K562 (cell line): Measurements from ENCODE around the gene TMEM120B. TPM values are rescaled to one million over a fixed set of nuclear protein-coding genes. Genes with fewer than 3 reads are reported as not detected.

Experiments used
- BRCA1 ChIP-seq, 2 experiments: fragments of 450-650 bp in 1 of 2; sonication (generic) in 1 of 2; formaldehyde crosslinking in 1 of 2; IDR thresholded peaks; 2 replicates each; pipeline versions ENCODE4 v1.5.0 to v1.6.1; 2017 to 2020; ENCODE audit warnings: mild to moderate bottlenecking in 1 of 2, missing genetic modification reagents in 1 of 2
- NCOA4 ChIP-seq: fragments of 450-650 bp; IDR thresholded peaks from 2 replicates; pipeline ENCODE4 v1.6.1; 2018; ENCODE audit warnings: mild to moderate bottlenecking; ENCODE audit not compliant: partially characterized antibody
- NR3C1 ChIP-seq: sonication (generic); formaldehyde crosslinking; IDR thresholded peaks from 2 replicates; pipeline ENCODE4 v1.8.1; 2022; ENCODE audit warnings: missing genetic modification reagents
- POLR2B ChIP-seq: fragments of 450-650 bp; IDR thresholded peaks from 2 replicates; pipeline ENCODE4 v1.6.1; 2018; ENCODE audit warnings: low read depth; ENCODE audit not compliant: partially characterized antibody
- PPARD ChIP-seq: fragments of 250-450 bp; sonication (Bioruptor Pico); IDR thresholded peaks from 2 replicates; pipeline ENCODE4 v1.8.0; 2022; ENCODE audit warnings: inconsistent platforms, mild to moderate bottlenecking, moderate library complexity
- PTBP1 ChIP-seq: fragments of 200-400 bp; formaldehyde crosslinking; IDR thresholded peaks from 2 replicates; pipeline ENCODE4 v1.6.1; 2017; ENCODE audit warnings: low read depth, low read length
- PYGO2 ChIP-seq: fragments of 450-650 bp; IDR thresholded peaks from 2 replicates; pipeline ENCODE4 v1.6.1; 2016; ENCODE audit warnings: mild to moderate bottlenecking, missing genetic modification characterization, moderate library complexity, missing compliant biosample characterization
- RAD51 ChIP-seq: fragments of 450-650 bp; IDR thresholded peaks from 2 replicates; pipeline ENCODE4 v1.7.1; 2016; ENCODE audit warnings: low read depth, mild to moderate bottlenecking, borderline replicate concordance
- SIX5 ChIP-seq, 2 experiments: IDR thresholded peaks; 2 replicates each; pipeline ENCODE4 v1.6.1; 2011; ENCODE audit warnings: low read length in 2 of 2, borderline replicate concordance in 1 of 2, low read depth in 1 of 2, mild to moderate bottlenecking in 1 of 2, moderate library complexity in 1 of 2; ENCODE audit not compliant: insufficient read depth in 1 of 2
- SMARCB1 ChIP-seq: IDR thresholded peaks from 2 replicates; pipeline ENCODE4 v1.6.1; 2011; ENCODE audit warnings: improper control_type of control experiment, low read depth; ENCODE audit not compliant: insufficient read length
- TAL1 ChIP-seq: fragments of 450-650 bp; IDR thresholded peaks from 2 replicates; pipeline ENCODE4 v1.6.1; 2016; ENCODE audit warnings: mild to moderate bottlenecking
- TCF3 ChIP-seq: sonication (generic); formaldehyde crosslinking; IDR thresholded peaks from 2 replicates; pipeline ENCODE4 v1.4.0; 2020; ENCODE audit warnings: mild to moderate bottlenecking, missing genetic modification reagents
- TCF7L2 ChIP-seq: fragments of 150-350 bp; IDR thresholded peaks from 2 replicates; pipeline ENCODE4 v1.6.1; 2016; ENCODE audit warnings: low read depth, mild to moderate bottlenecking, low read length, moderate library complexity
- ZBED1 ChIP-seq: IDR thresholded peaks from 2 replicates; pipeline ENCODE4 v1.6.1; 2014
- ZC3H4 ChIP-seq: sonication (generic); formaldehyde crosslinking; IDR thresholded peaks from 2 replicates; pipeline ENCODE4 v1.9.0; 2021; ENCODE audit warnings: missing genetic modification reagents, borderline replicate concordance
- ZKSCAN8 ChIP-seq: fragments of 200-800 bp; sonication (Bioruptor generic); IDR thresholded peaks from 2 replicates; pipeline ENCODE4 v1.6.1; 2016; ENCODE audit warnings: missing genetic modification characterization, missing compliant biosample characterization
- ZNF121 ChIP-seq: sonication (generic); formaldehyde crosslinking; conservative IDR thresholded peaks from 2 replicates; pipeline ENCODE4 v1.8.0; 2022; ENCODE audit warnings: missing genetic modification reagents
- ZNF589 ChIP-seq: fragments of 200-800 bp; sonication (Bioruptor generic); IDR thresholded peaks from 2 replicates; pipeline ENCODE4 v1.6.1; 2016; ENCODE audit warnings: low read depth, missing genetic modification characterization, missing compliant biosample characterization
- ZNF778 ChIP-seq: fragments of 450-650 bp; formaldehyde crosslinking; IDR thresholded peaks from 2 replicates; pipeline ENCODE4 v1.4.0; 2020; ENCODE audit warnings: mild to moderate bottlenecking, moderate library complexity
- polyA plus RNA-seq, 8 experiments: library from polyadenylated mRNA; depleted of rRNA in 4 of 8; stranded (reverse) in 5 of 8; unstranded in 3 of 8; fragments of >200 nt; fragmentation: Nextera tagmentation in 2 of 8; fragmentation: Illumina TruSeq in 1 of 8; extraction: Ambion mirVana in 2 of 8; extraction: Trizol in 1 of 8; gene quantifications; 2 replicates each; pipeline versions ENCODE4 v1.2.1 to v1.2.3, GENCODE V29; 2011 to 2014; ENCODE audit warnings: inconsistent platforms in 1 of 8, missing spikeins in 1 of 8
- total RNA-seq, 7 experiments: library from RNA; depleted of rRNA in 6 of 7; stranded (reverse); fragments of >200 nt in 6 of 7; fragmentation: Illumina TruSeq in 2 of 7; extraction: Trizol in 2 of 7; gene quantifications; 2 replicates each; pipeline versions ENCODE4 v1.2.1 to v1.2.3, GENCODE V29; 2011 to 2021; ENCODE audit warnings: low replicate concordance in 1 of 7
- TF ChIP-seq, protein P1 (sequence below): sonication (generic); formaldehyde crosslinking; IDR thresholded peaks from 2 replicates; pipeline ENCODE4 v1.8.1; 2023; ENCODE audit warnings: mild to moderate bottlenecking, missing genetic modification reagents
- TF ChIP-seq, protein P2 (sequence below): sonication (generic); formaldehyde crosslinking; IDR thresholded peaks from 2 replicates; pipeline ENCODE4 v1.8.1; 2023; ENCODE audit warnings: mild to moderate bottlenecking, missing genetic modification reagents

TMEM120B gene
- total and polyA plus RNA-seq, 9 of the 15 experiments (the other 6 are each of a cell fraction or from before 2014, with no cell fraction given) = 1.7 to 18.6 (median 7.4) TPM

DNA sequence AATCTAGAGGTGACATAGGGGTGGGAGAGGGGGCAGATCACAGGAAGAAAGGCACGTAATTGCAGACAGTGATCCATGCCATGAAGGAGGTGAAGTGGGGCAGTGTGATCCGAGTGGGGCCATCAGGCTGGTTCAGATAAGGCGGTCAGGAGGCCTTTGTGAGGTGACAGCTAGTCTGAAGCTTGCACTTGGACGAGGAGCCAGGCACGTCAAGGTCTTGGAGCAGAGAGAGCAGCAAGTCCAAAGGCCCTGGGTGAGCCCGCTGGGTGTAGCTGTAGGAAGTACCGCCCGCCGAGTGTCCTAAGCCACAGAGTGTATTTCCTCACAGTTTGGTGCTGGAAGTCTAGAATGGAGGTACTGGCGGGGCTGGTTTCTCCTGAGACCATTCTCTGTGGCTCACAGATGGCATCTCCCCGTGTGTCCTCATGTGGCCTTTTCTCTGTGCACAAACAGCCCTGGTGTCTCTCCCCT is 57.3 kb downstream of the TMEM120B start (continued):
- TF ChIP-seq, protein P1, sequence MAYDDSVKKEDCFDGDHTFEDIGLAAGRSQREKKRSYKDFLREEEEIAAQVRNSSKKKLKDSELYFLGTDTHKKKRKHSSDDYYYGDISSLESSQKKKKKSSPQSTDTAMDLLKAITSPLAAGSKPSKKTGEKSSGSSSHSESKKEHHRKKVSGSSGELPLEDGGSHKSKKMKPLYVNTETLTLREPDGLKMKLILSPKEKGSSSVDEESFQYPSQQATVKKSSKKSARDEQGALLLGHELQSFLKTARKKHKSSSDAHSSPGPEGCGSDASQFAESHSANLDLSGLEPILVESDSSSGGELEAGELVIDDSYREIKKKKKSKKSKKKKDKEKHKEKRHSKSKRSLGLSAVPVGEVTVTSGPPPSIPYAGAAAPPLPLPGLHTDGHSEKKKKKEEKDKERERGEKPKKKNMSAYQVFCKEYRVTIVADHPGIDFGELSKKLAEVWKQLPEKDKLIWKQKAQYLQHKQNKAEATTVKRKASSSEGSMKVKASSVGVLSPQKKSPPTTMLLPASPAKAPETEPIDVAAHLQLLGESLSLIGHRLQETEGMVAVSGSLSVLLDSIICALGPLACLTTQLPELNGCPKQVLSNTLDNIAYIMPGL (CRISPR knock-in tag) = no peak
- TF ChIP-seq NR3C1 (CRISPR knock-in tag) = no peak
- no peak for TF ChIP-seq ZNF778
- no peak for TF ChIP-seq RAD51
- TF ChIP-seq TAL1 = peak; percentile 36; the same call in 1 of the 2 replicates
- no peak for TF ChIP-seq SIX5 (IDR thresholded peaks at IDR 0.05; ENCODE audit: borderline replicate concordance in 1 of 2, insufficient read depth in 1 of 2, low read depth in 1 of 2, low read length in 2 of 2)
- TF ChIP-seq ZBED1 = no peak
- no peak for TF ChIP-seq PTBP1
- TF ChIP-seq TCF3 = peak; percentile 55
- no peak for TF ChIP-seq TCF7L2
- no peak for TF ChIP-seq ZNF589 (CRISPR knock-in tag)
- no peak for TF ChIP-seq POLR2B
- TF ChIP-seq ZKSCAN8 (CRISPR knock-in tag) = no peak
- no peak for TF ChIP-seq SMARCB1
- TF ChIP-seq BRCA1 (IDR thresholded peaks at IDR 0.05) = no peak
- TF ChIP-seq BRCA1 (CRISPR knock-in tag; IDR thresholded peaks at IDR 0.05) = no peak
- TF ChIP-seq NCOA4 = no peak
- no peak for TF ChIP-seq ZC3H4 (CRISPR knock-in tag)
- TF ChIP-seq PPARD (CRISPR knock-in tag) = no peak
- TF ChIP-seq ZNF121 = no peak
- no peak for TF ChIP-seq PYGO2
- TF ChIP-seq, protein P2, sequence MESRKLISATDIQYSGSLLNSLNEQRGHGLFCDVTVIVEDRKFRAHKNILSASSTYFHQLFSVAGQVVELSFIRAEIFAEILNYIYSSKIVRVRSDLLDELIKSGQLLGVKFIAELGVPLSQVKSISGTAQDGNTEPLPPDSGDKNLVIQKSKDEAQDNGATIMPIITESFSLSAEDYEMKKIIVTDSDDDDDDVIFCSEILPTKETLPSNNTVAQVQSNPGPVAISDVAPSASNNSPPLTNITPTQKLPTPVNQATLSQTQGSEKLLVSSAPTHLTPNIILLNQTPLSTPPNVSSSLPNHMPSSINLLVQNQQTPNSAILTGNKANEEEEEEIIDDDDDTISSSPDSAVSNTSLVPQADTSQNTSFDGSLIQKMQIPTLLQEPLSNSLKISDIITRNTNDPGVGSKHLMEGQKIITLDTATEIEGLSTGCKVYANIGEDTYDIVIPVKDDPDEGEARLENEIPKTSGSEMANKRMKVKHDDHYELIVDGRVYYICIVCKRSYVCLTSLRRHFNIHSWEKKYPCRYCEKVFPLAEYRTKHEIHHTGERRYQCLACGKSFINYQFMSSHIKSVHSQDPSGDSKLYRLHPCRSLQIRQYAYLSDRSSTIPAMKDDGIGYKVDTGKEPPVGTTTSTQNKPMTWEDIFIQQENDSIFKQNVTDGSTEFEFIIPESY = peak; percentile 64
